ENCODE measurements around the gene ADGRL1. TPM values are rescaled to one million over a fixed set of nuclear protein-coding genes. Genes with fewer than 3 reads are reported as not detected.
"Not testable (repeated sequence)": the region's sequence is repeated elsewhere in the genome, so short reads cannot be mapped to it uniquely, and the experiment has no call there.

The ADGRL1 gene
- total and polyA plus RNA-seq, 9 of the 15 experiments (the other 6 are each of a cell fraction or from before 2014, with no cell fraction given): 0.14 to 37.0 (median 8.6) TPM

DNA sequence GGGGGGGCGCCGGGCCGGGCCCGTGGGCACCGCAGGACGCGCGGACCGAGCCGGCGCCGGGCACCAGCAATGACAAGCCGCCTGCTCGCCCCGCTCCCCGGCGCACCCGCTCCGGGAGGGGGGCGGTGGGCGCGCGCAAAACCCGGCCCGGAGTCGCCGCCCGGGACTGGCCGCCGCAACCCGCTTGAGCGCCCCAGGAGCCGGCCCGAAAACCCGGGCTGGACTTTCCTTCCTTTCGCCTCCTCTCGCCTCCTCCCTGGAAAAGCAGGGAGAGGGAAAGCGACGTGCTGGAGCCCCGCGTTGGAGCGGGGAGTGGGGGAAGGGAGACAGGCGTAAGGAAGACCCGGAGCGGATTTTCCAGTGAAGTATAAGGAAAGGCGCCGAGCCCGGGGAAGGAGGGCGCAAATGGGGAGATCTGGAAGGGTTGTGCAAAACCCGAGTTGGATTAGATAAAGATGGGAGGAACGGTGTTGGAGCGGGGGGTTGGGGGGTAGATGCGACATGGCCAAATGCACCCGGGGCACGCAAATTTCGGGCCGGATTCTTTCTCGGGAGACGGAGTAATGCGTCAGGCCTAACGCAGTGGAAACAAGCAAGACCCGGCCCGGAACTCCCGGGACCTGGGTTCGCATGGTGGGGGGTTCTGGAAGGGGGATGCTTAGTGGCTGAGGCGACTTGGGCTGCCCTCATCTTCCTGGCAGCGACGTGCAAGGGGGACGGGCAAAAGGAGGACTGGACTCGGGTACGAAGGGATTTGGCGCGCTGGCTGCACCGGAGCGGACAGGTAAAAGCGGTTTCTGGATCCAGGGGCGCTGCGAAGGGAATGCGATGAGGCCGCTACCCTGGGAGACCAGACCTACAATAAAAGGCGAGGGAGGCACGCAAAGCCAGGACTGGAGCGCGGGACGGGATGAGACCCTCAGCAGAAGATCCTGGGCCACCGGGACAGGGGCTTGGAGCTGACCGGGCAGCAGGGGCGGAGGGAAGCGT, 1.1 kb upstream of the ADGRL1 start:
- WGBS (ENCODE audit: insufficient coverage, low coverage, missing lambda C conversion rate): 0% methylated on average over 50 of the region's 89 CpGs
- TF ChIP-seq HDAC2 (IDR thresholded peaks at IDR 0.05) (peak; percentile 84; the same call in 1 of the 2 replicates), SRF (CRISPR knock-in tag; IDR thresholded peaks at IDR 0.05) (peak in 1 of 2 experiments; percentile 49; a peak in 1 of 4 replicates), PHF20 (IDR thresholded peaks at IDR 0.05; ENCODE audit: partially characterized antibody) (peak; percentile 53), RFX1 (IDR thresholded peaks at IDR 0.05) (peak; percentile 77), HLTF (IDR thresholded peaks at IDR 0.05) (peak; percentile 34; the same call in 1 of the 2 replicates)
- TF ChIP-seq, protein P1, sequence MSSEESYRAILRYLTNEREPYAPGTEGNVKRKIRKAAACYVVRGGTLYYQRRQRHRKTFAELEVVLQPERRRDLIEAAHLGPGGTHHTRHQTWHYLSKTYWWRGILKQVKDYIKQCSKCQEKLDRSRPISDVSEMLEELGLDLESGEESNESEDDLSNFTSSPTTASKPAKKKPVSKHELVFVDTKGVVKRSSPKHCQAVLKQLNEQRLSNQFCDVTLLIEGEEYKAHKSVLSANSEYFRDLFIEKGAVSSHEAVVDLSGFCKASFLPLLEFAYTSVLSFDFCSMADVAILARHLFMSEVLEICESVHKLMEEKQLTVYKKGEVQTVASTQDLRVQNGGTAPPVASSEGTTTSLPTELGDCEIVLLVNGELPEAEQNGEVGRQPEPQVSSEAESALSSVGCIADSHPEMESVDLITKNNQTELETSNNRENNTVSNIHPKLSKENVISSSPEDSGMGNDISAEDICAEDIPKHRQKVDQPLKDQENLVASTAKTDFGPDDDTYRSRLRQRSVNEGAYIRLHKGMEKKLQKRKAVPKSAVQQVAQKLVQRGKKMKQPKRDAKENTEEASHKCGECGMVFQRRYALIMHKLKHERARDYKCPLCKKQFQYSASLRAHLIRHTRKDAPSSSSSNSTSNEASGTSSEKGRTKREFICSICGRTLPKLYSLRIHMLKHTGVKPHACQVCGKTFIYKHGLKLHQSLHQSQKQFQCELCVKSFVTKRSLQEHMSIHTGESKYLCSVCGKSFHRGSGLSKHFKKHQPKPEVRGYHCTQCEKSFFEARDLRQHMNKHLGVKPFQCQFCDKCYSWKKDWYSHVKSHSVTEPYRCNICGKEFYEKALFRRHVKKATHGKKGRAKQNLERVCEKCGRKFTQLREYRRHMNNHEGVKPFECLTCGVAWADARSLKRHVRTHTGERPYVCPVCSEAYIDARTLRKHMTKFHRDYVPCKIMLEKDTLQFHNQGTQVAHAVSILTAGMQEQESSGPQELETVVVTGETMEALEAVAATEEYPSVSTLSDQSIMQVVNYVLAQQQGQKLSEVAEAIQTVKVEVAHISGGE (CRISPR knock-in tag; IDR thresholded peaks at IDR 0.05): peak in 1 of 3 experiments; percentile 49; a peak in 1 of 6 replicates
- TF ChIP-seq, protein P2, sequence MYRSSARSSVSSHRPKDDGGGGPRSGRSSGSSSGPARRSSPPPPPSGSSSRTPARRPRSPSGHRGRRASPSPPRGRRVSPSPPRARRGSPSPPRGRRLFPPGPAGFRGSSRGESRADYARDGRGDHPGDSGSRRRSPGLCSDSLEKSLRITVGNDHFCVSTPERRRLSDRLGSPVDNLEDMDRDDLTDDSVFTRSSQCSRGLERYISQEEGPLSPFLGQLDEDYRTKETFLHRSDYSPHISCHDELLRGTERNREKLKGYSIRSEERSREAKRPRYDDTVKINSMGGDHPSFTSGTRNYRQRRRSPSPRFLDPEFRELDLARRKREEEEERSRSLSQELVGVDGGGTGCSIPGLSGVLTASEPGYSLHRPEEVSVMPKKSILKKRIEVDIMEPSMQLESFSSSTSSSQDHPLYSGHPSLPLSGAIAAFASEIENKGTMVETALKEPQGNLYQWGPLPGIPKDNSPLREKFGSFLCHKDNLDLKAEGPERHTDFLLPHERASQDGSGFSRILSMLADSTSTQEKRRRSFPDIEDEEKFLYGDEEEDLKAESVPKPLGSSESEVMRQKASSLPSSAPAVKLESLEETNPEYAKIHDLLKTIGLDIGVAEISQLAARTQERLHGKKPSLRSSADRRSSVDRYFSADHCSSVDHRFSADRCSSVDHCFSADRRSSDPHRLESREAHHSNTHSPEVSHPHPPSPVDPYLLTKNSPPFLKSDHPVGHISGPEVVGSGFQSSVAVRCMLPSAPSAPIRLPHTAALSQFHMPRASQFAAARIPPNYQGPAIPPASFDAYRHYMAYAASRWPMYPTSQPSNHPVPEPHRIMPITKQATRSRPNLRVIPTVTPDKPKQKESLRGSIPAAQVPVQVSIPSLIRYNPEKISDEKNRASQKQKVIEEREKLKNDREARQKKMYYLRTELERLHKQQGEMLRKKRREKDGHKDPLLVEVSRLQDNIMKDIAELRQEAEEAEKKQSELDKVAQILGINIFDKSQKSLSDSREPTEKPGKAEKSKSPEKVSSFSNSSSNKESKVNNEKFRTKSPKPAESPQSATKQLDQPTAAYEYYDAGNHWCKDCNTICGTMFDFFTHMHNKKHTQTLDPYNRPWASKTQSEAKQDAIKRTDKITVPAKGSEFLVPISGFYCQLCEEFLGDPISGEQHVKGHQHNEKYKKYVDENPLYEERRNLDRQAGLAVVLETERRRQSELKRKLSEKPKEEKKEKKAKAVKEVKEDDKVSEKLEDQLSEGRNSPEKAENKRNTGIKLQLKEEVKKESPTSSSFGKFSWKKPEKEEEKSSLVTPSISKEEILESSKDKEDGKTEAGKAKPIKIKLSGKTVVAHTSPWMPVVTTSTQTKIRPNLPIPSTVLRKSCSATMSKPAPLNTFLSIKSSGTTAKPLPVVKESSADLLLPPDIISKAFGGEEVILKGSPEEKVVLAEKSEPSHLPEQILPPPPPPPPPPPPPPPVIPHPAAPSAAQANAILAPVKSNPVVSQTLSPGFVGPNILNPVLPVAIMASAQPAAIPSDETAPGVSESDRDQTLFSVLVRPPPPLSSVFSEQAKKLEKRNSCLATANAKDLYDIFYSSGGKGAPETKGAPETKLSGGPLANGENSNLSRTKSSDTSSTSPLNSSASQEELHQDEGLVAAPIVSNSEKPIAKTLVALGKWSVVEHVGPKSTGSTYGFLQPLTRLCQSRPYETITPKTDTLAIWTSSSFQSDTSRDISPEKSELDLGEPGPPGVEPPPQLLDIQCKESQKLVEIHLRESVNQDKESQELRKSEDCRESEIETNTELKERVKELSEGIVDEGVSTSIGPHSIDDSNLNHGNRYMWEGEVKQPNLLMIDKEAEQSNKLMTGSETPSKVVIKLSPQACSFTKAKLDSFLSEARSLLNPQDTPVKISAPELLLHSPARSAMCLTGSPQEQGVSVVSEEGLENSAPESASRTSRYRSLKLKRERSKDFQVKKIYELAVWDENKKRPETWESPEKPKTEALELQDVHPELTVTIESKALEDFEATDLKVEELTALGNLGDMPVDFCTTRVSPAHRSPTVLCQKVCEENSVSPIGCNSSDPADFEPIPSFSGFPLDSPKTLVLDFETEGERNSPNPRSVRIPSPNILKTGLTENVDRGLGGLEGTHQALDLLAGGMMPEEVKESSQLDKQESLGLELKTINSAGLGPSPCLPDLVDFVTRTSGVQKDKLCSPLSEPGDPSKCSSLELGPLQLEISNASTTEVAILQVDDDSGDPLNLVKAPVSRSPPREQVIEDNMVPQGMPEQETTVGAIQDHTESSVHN (IDR thresholded peaks at IDR 0.05; ENCODE audit: borderline replicate concordance in 1 of 2, low read depth in 1 of 2): 0 out of 4 replicates have a peak, but pooled peaks of 1 of the 2 experiments have one; percentile 41

More for the DNA sequence above, 1.1 kb upstream of the ADGRL1 start:
- ATAC-seq (peak; percentile 84), DNase-seq (ENCODE audit: extremely low read depth in 1 of 4, low spot score in 3 of 4) (peak; percentile 76 to 93 (median 82)), FAIRE-seq (peak; percentile 97)
- Histone ChIP-seq H3K27ac (ENCODE audit: extremely low read depth, low read depth, low read length) (peak overlapping the region; percentile 84), H3K4me3 (peak overlapping the region; percentile 66), H2AFZ (ENCODE audit: low read depth, low read length) (peak overlapping the region; percentile 93), H3K4me2 (ENCODE audit: insufficient read depth, low read length) (peak overlapping the region; percentile 76), H3K9ac (ENCODE audit: insufficient read depth in 1 of 2, low read depth in 2 of 2, low read length in 2 of 2) (peak overlapping the region; percentile 70 to 91), H3K4me1 (replicated peaks in 1 of 2; ENCODE audit: control insufficient read depth in 2 of 2, insufficient read depth in 2 of 2, low read length in 2 of 2) (peaks cover 0 to 46% of the 10 kb centered on the region in 2 experiments; a peak in 2 of 5 replicates), H3K79me2 (ENCODE audit: control insufficient read depth, insufficient read depth, low read length) (peaks cover 14% of the 10 kb centered on the region)
- H3K27me3 ChIP-seq (ENCODE audit: control insufficient read depth in 2 of 2, insufficient read depth in 2 of 2, low read length in 2 of 2); intact Hi-C loops (cut with micrococcal nuclease); BruUV-seq (replicated peaks); H3K9me1 ChIP-seq (ENCODE audit: control insufficient read depth, insufficient read depth, low read length); H3K36me3 ChIP-seq (ENCODE audit: control insufficient read depth, insufficient read depth, low read length); in situ Hi-C loops (cut with MboI); H4K20me1 ChIP-seq (replicated peaks; ENCODE audit: control insufficient read depth, insufficient read depth, low read length); POLR2A ChIA-PET; H3K9me3 ChIP-seq (replicated peaks; ENCODE audit: control insufficient read depth, insufficient read depth, low read depth, low read length): not testable (repeated sequence)
- CTCF ChIA-PET (ENCODE audit: low intra/inter-chr PET ratio): interaction anchor here (0.7 kb wide), 1 partner anchor 110 kb away, joined by 3 read pairs; no protein-coding TSS in a partner anchor
